Ishikawa (cell line): ENCODE measurements around the gene RPRD1B.
A peak's percentile ranks its signal among the peaks of the same experiment; 100 is the strongest.

Experiments
- CEBPB ChIP-seq: IDR thresholded peaks from 2 replicates; pipeline ENCODE4 v1.6.1; 2012
- CREB1 ChIP-seq: IDR thresholded peaks from 2 replicates; pipeline ENCODE4 v1.6.1; 2012; ENCODE audit warnings: low read depth
- EGR1 ChIP-seq: IDR thresholded peaks from 2 replicates; pipeline ENCODE4 v1.6.1; 2012
- EP300 ChIP-seq: IDR thresholded peaks from 2 replicates; pipeline ENCODE4 v1.6.1; 2012; ENCODE audit warnings: borderline replicate concordance
- FOXM1 ChIP-seq: IDR thresholded peaks from 2 replicates; pipeline ENCODE4 v1.6.1; 2012; ENCODE audit warnings: low read depth, borderline replicate concordance
- NFIC ChIP-seq: IDR thresholded peaks from 2 replicates; pipeline ENCODE4 v1.6.1; 2012
- RAD21 ChIP-seq: IDR thresholded peaks from 2 replicates; pipeline ENCODE4 v1.6.1; 2012; ENCODE audit warnings: low read depth
- TAF1 ChIP-seq: IDR thresholded peaks from 2 replicates; pipeline ENCODE4 v1.6.1; 2012; ENCODE audit warnings: low read depth, mild to moderate bottlenecking
- TCF12 ChIP-seq: IDR thresholded peaks from 2 replicates; pipeline ENCODE4 v1.6.1; 2012; ENCODE audit warnings: low read depth
- TEAD4 ChIP-seq: IDR thresholded peaks from 2 replicates; pipeline ENCODE4 v1.6.1; 2012
- YY1 ChIP-seq: IDR thresholded peaks from 2 replicates; pipeline ENCODE4 v1.6.1; 2012; ENCODE audit warnings: low read depth
- ZBTB7A ChIP-seq: IDR thresholded peaks from 2 replicates; pipeline ENCODE4 v1.6.1; 2012; ENCODE audit warnings: low read depth
- TF ChIP-seq, protein P1 (sequence below): IDR thresholded peaks from 2 replicates; pipeline ENCODE4 v1.6.1; 2012; ENCODE audit warnings: low read depth, mild to moderate bottlenecking
- TF ChIP-seq, protein P2 (sequence below): IDR thresholded peaks from 2 replicates; pipeline ENCODE4 v1.6.1; 2012
- TF ChIP-seq, protein P3 (sequence below): IDR thresholded peaks from 2 replicates; pipeline ENCODE4 v1.6.1; 2012

Gene RPRD1B

DNA sequence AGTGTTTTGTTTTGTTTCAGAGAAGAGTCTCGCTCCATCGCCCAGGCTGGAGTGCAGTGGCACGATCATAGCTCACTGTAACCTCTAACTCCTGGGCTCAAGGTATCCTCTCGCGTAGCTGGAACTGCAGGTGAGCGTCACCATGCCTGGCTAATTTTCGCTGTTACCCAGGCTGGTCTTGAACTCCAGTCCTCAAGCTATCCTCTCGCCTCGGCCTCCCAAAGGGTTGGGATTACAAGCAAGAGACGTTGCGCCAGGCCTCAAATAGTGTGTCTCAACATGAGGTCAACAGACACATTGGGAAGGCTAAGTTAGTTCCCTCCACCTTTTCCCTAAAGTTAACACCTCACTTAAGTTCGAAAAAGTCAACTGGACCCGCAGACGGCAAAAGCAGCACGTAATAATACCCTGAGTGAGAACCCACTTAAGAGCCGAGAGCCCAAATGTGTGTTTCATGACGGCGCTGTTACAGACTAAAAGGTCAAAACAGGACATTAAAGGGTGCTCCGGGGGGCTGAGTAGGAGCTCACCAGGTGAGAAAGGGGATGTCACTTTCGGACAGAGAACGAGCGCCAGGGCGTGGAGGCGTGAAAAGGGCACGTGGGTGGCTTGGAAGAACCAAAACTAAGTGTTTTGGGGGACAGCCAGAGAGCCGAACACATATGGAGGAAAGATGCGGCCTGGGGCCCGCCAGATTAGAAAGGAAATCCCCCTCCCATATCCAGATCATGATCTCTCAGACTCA is 789 bp upstream of the RPRD1B start:
- TF ChIP-seq, protein P1, sequence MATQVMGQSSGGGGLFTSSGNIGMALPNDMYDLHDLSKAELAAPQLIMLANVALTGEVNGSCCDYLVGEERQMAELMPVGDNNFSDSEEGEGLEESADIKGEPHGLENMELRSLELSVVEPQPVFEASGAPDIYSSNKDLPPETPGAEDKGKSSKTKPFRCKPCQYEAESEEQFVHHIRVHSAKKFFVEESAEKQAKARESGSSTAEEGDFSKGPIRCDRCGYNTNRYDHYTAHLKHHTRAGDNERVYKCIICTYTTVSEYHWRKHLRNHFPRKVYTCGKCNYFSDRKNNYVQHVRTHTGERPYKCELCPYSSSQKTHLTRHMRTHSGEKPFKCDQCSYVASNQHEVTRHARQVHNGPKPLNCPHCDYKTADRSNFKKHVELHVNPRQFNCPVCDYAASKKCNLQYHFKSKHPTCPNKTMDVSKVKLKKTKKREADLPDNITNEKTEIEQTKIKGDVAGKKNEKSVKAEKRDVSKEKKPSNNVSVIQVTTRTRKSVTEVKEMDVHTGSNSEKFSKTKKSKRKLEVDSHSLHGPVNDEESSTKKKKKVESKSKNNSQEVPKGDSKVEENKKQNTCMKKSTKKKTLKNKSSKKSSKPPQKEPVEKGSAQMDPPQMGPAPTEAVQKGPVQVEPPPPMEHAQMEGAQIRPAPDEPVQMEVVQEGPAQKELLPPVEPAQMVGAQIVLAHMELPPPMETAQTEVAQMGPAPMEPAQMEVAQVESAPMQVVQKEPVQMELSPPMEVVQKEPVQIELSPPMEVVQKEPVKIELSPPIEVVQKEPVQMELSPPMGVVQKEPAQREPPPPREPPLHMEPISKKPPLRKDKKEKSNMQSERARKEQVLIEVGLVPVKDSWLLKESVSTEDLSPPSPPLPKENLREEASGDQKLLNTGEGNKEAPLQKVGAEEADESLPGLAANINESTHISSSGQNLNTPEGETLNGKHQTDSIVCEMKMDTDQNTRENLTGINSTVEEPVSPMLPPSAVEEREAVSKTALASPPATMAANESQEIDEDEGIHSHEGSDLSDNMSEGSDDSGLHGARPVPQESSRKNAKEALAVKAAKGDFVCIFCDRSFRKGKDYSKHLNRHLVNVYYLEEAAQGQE, result no peak
- TF ChIP-seq ZBTB7A (no peak), RAD21 (no peak), CREB1 (no peak), CEBPB (no peak), TCF12 (no peak), TAF1 (no peak), FOXM1 (no peak), EGR1 (no peak), EP300 (no peak), TEAD4 (no peak), YY1 (no peak)
- TF ChIP-seq, protein P2, sequence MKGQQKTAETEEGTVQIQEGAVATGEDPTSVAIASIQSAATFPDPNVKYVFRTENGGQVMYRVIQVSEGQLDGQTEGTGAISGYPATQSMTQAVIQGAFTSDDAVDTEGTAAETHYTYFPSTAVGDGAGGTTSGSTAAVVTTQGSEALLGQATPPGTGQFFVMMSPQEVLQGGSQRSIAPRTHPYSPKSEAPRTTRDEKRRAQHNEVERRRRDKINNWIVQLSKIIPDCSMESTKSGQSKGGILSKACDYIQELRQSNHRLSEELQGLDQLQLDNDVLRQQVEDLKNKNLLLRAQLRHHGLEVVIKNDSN, result peak; percentile 73
- TF ChIP-seq, protein P3, sequence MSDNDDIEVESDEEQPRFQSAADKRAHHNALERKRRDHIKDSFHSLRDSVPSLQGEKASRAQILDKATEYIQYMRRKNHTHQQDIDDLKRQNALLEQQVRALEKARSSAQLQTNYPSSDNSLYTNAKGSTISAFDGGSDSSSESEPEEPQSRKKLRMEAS, result peak; percentile 87

DNA sequence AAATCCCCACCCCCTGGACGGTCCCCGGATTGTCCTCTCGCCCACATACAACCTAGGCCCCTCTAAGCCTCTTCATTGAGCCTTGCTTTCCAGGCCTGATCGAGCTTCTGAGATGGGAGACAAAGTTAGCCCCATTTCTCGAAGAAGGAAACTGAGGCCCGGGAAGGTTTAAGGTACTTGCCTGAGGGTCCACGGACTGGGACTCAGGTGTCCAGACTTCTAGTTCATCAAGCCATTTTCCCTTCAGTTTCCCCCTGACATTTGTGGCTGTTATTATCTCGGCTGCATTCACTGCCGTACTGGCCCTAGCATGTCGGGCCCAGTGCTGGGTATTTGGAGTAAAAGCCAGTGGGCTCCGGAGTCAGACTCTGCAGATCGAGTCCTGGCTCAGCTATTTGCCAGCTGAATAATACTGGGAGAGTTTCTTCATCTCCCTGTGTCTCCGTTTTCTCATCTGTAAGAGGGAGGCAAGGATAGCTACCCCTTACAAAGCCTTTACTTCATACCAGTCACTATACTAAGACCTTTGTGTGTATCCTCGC is 633 bp downstream of the RPRD1B start:
- TF ChIP-seq RAD21 (no peak), ZBTB7A (no peak), TCF12 (no peak), EGR1 (no peak), TAF1 (no peak), EP300 (no peak), CREB1 (no peak), FOXM1 (no peak), TEAD4 (no peak), NFIC (no peak), YY1 (no peak)
- TF ChIP-seq, protein P2, result no peak
- TF ChIP-seq, protein P1, result no peak
- TF ChIP-seq, protein P3, result no peak

DNA sequence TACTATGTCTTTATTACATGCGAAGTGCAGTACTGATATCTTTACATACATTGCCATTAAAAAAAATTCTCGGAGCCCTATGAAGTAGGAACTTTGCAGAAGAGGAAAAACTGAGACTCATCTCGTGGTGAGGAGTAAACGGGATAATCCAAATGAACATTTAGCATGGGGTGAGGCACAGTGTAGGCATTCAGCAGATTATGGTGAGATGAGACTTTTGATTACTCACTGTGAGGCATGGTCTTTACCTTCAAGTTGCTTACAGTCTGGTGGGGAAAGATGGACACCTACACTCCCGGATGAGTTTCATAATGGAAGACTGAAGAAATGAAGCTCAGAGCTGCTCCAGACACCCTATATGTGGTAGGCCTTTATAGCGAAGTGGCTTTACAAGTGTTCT is 1.4 kb downstream of the RPRD1B start:
- TF ChIP-seq TEAD4 (no peak), ZBTB7A (no peak), TAF1 (no peak), YY1 (no peak)

DNA sequence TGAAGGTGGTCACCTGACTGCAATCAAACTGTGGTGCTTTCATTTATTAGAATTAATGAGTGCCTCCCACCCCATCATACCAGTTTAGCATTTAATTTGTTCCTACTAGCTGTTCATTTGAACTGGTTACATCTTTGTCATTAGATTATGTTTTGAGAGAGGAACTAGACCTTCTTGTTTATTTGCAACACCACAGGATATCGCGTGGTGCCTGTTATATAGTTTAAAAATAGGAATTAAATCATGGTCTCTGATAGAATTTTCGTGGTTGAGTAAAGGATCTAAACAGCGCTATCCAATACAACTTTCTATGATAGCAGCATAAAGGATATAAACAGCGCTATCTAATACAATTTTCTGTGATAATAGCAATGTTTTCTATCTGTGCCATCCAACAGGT is 2.8 kb downstream of the RPRD1B start:
- TF ChIP-seq EGR1, result no peak
- no peak for TF ChIP-seq CREB1
- no peak for TF ChIP-seq TCF12
- TF ChIP-seq RAD21, result no peak
- TF ChIP-seq ZBTB7A, result no peak
- no peak for TF ChIP-seq TEAD4
- TF ChIP-seq, protein P1, result no peak
- TF ChIP-seq TAF1, result no peak
- no peak for TF ChIP-seq EP300
- no peak for TF ChIP-seq FOXM1
- TF ChIP-seq NFIC, result no peak
